Hair follicular keratinocyte (primary cell): ENCODE results near the gene PRR20D. TPM values are rescaled to one million over a fixed set of nuclear protein-coding genes. Genes with fewer than 3 reads are reported as not detected.

Experiments used
- total RNA-seq: library from RNA; depleted of rRNA; stranded (reverse); fragments of >200 nt; gene quantifications from 2 replicates; pipeline ENCODE4 v1.2.3, GENCODE V29; 2015

Gene PRR20D
- total RNA-seq = not detected in 2 replicates

GRCh38 chr13:57160332-57160731, at the start of gene PRR20D:
PRR20D (plus strand) TSS chr13:57160632; CDS start chr13:57161019, 387 bp downstream.

GRCh38 chr13:57140235-57140968, 20.0 kb upstream of the PRR20D start, which contains the start of gene PRR20A:
PRR20A (plus strand) TSS chr13:57140918; CDS start chr13:57141305, 387 bp downstream.

GRCh38 chr13:57147188-57147587, 13.2 kb upstream of the PRR20D start, which contains the start of gene PRR20B:
PRR20B (plus strand) TSS chr13:57147488; CDS start chr13:57147875, 387 bp downstream.

GRCh38 chr13:57153761-57154160, 6.7 kb upstream of the PRR20D start, which contains the start of gene PRR20C:
PRR20C (plus strand) TSS chr13:57154061; CDS start chr13:57154448, 387 bp downstream.

GRCh38 chr13:57166897-57167296, 6.5 kb downstream of the PRR20D start, which contains the start of gene PRR20E:
PRR20E (plus strand) TSS chr13:57167197; CDS start chr13:57167584, 387 bp downstream.

Other genes with a start within 250 kb of the PRR20D start
- gene PRR20A, start 19.7 kb upstream of the PRR20D start, total RNA-seq = not detected in 2 replicates
- not detected in 2 replicates for gene PRR20B, start 13.1 kb upstream of the PRR20D start, total RNA-seq
- not detected in 2 replicates for gene PRR20C, start 6.6 kb upstream of the PRR20D start, total RNA-seq
- not detected in 2 replicates for gene PRR20E, start 6.6 kb downstream of the PRR20D start, total RNA-seq